Testis (tissue), 2 donors: Measurements from ENCODE around the gene RRP1.

ENCODE experiments used
- POLR2A ChIP-seq: fragments of 450-650 bp; IDR thresholded peaks from one replicate; pipeline ENCODE4 v1.6.1; 2017; ENCODE audit warnings: antibody characterized with exemption, mild to moderate bottlenecking, moderate library complexity
- TF ChIP-seq, protein P1 (sequence below), 3 experiments: fragments of 450-650 bp in 2 of 3; fragments of 200-600 bp in 1 of 3; sonication (generic) in 1 of 3; IDR thresholded peaks; one replicate each; pipeline ENCODE4 v1.5.1; 2016 to 2019; ENCODE audit warnings: antibody characterized with exemption in 3 of 3, mild to moderate bottlenecking in 2 of 3, moderate library complexity in 1 of 3

DNA sequence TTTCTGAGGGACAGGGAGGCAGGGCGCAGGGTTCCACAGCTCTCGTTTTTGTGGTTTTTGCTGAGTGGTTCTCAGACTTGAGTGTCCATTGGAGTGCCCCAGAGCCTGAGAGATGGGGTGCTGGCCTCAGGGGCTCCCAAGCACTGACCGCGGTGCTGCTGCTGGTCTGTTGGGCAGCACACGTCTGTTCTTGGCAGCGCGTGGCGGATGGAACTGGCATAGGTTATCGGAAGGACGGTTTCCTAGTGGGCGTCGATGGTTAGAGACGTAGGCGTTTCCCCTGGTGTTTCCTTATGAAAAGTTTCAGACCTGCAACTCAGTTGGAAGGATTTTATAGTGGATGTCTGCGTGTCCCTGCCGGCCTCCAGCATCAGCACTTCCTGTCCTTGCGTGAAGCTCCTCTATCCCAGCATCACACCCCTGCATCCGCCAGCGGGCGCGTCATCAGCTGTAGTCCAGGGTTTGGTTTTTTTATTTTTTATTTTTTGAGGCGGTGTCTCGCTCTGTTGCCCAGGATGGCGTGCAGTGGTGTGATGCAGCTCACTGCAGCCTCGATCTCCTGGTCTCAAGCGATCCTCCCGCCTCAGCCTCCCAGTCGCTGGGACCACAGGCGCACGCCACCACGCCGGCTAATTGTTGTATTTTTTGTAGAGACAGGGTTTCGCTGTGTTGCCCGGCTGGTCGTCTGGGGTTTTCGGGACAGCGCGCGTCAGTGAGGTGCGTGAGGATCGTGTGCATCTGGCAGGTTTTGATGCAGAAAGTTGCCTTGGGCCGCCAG is 11.8 kb downstream of the RRP1 start:
- TF ChIP-seq, protein P1, sequence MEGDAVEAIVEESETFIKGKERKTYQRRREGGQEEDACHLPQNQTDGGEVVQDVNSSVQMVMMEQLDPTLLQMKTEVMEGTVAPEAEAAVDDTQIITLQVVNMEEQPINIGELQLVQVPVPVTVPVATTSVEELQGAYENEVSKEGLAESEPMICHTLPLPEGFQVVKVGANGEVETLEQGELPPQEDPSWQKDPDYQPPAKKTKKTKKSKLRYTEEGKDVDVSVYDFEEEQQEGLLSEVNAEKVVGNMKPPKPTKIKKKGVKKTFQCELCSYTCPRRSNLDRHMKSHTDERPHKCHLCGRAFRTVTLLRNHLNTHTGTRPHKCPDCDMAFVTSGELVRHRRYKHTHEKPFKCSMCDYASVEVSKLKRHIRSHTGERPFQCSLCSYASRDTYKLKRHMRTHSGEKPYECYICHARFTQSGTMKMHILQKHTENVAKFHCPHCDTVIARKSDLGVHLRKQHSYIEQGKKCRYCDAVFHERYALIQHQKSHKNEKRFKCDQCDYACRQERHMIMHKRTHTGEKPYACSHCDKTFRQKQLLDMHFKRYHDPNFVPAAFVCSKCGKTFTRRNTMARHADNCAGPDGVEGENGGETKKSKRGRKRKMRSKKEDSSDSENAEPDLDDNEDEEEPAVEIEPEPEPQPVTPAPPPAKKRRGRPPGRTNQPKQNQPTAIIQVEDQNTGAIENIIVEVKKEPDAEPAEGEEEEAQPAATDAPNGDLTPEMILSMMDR (IDR thresholded peaks at IDR 0.05), result no peak
- TF ChIP-seq POLR2A, result no peak
